ENCODE results near the gene BAZ2A. TPM values are rescaled to one million over a fixed set of nuclear protein-coding genes. Genes with fewer than 3 reads are reported as not detected.
"Not testable (repeated sequence)": the region's sequence is repeated elsewhere in the genome, so short reads cannot be mapped to it uniquely, and the experiment has no call there.

BAZ2A gene
- total RNA-seq, 1 experiment from 2014 or later, result 106 TPM

DNA sequence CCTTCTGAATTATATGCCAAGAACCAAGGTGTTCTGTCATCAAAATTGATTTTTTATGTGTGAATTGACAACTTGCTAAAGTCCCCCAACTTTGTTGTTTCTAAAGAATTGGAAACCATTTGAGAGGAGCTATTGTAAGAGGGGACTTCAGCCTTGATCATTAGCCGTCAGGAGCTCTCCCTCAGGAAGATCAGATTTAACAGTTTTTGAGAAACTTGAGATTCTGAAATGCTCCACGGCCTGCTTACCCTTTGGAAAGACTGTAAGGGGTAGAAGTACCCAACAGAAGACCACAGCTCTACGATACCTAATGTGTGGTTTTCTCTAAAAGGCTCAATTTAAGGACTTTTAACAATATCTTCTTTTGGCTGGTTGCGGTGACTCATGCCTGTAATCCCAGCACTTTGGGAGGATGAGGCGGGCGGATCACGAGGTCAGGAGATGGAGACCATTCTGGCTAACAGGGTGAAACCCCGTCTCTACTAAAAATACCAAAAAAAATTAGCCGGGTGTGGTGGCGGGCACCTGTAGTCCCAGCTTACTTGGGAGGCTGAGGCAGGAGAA lies 51.1 kb downstream of the BAZ2A start:
- no peaks in the 10 kb centered on the region for H4K20me1 ChIP-seq (ENCODE audit: insufficient read depth)
- ChIA-PET POLR2A (no interaction called here), RAD21 (ENCODE audit: low non-redundant PET in 1 of 2, low total read pairs in 2 of 2, uncharacterized antibody in 2 of 2, unreplicated experiment in 2 of 2) (no interaction called here), CTCF (interaction anchor here (0.7 kb wide), 1 partner anchor 15 kb away, joined by 3 read pairs; no protein-coding TSS in a partner anchor)
- H3K36me3 ChIP-seq (ENCODE audit: control insufficient read depth in 1 of 2, insufficient read depth in 2 of 2, low read length in 2 of 2), result peaks cover 0 to 16% of the 10 kb centered on the region in 2 experiments; a peak in 1 of 4 replicates
- ATAC-seq, result no peak
- no peaks in the 10 kb centered on the region for H3K79me2 ChIP-seq (ENCODE audit: insufficient read depth, low read length)
- H3K9ac ChIP-seq (ENCODE audit: low read length), result no peak overlapping the region
- H3K27me3 ChIP-seq (ENCODE audit: insufficient read depth, low read length), result no peaks in the 10 kb centered on the region
- peaks cover 4 to 6% of the 10 kb centered on the region in 2 experiments; a peak in 3 of 4 replicates for H3K4me1 ChIP-seq (ENCODE audit: control insufficient read depth in 1 of 2, insufficient read depth in 2 of 2, low read length in 2 of 2)
- no TSS peak for BruUV-seq (replicated peaks)
- H2AFZ ChIP-seq (ENCODE audit: low read depth, low read length, poor library complexity, severe bottlenecking), result no peak overlapping the region
- intact Hi-C loops (cut with micrococcal nuclease), result no loop called here
- no peak overlapping the region for H3K4me3 ChIP-seq (replicated peaks in 1 of 2; ENCODE audit: low read depth in 1 of 2, low read length in 2 of 2)
- no peaks in the 10 kb centered on the region for H3K9me2 ChIP-seq (ENCODE audit: insufficient read depth)
- H3K9me3 ChIP-seq (ENCODE audit: control insufficient read depth in 1 of 2, insufficient read depth in 1 of 2, low read depth in 1 of 2, low read length in 2 of 2), result no peaks in the 10 kb centered on the region
- no peak for DNase-seq (ENCODE audit: low read depth, low spot score)
- no peak overlapping the region for H3K27ac ChIP-seq (ENCODE audit: low read depth, low read length)
- no peak overlapping the region for H3K4me2 ChIP-seq (ENCODE audit: low read length)
- TF ChIP-seq SIN3A (IDR thresholded peaks at IDR 0.05; ENCODE audit: low read depth) (no peak), EGR1 (IDR thresholded peaks at IDR 0.05; ENCODE audit: low read depth) (no peak)

DNA sequence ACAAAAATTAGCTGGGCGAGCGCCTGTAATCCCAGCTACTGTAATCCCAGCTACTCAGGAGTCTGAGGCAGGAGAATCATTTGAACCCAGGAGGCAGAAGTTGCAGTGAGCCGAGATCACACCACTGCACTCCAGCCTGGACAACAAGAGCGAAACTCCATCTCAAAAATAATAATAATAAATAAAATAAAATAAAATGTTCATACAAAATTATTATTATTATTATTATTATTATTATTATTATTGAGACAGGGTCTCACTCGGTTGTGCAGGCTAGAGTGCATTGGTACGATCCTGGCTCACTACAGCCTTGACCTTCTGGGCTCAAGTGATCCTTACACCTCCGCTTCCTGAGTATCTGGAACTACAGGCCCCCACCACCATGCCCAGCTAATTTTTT lies 52.9 kb downstream of the BAZ2A start:
- H3K4me2 ChIP-seq (ENCODE audit: low read length); H2AFZ ChIP-seq (ENCODE audit: low read depth, low read length, poor library complexity, severe bottlenecking); POLR2A ChIA-PET; H3K27me3 ChIP-seq (ENCODE audit: insufficient read depth, low read length); intact Hi-C loops (cut with micrococcal nuclease); H3K9ac ChIP-seq (ENCODE audit: low read length); H4K20me1 ChIP-seq (ENCODE audit: insufficient read depth); H3K79me2 ChIP-seq (ENCODE audit: insufficient read depth, low read length); H3K9me3 ChIP-seq (ENCODE audit: control insufficient read depth in 1 of 2, insufficient read depth in 1 of 2, low read depth in 1 of 2, low read length in 2 of 2); RAD21 ChIA-PET (ENCODE audit: low non-redundant PET in 1 of 2, low total read pairs in 2 of 2, uncharacterized antibody in 2 of 2, unreplicated experiment in 2 of 2); H3K27ac ChIP-seq (ENCODE audit: low read depth, low read length); H3K4me1 ChIP-seq (ENCODE audit: control insufficient read depth in 1 of 2, insufficient read depth in 2 of 2, low read length in 2 of 2); DNase-seq (ENCODE audit: low read depth, low spot score); H3K4me3 ChIP-seq (replicated peaks in 1 of 2; ENCODE audit: low read depth in 1 of 2, low read length in 2 of 2); BruUV-seq (replicated peaks); H3K9me2 ChIP-seq (ENCODE audit: insufficient read depth); ATAC-seq: not testable (repeated sequence)
- peaks cover 2 to 16% of the 10 kb centered on the region in 2 experiments; a peak in 1 of 4 replicates for H3K36me3 ChIP-seq (ENCODE audit: control insufficient read depth in 1 of 2, insufficient read depth in 2 of 2, low read length in 2 of 2)
- CTCF ChIA-PET, result interaction anchor here (0.8 to 1.3 kb wide), 2 partner anchors 63 to 113 kb away, joined by 3 to 4 read pairs; no protein-coding TSS in a partner anchor
